NB4 (cell line): Measurements from ENCODE around the gene RABL6.

Experiments used
- POLR2A ChIP-seq: IDR thresholded peaks from 2 replicates; pipeline ENCODE4 v1.6.1; 2011; ENCODE audit warnings: mild to moderate bottlenecking; ENCODE audit not compliant: insufficient read length; ENCODE audit errors: extremely low read depth
- TF ChIP-seq, protein P1 (sequence below): IDR thresholded peaks from one replicate; pipeline ENCODE4 v1.5.1; 2012; ENCODE audit warnings: low read depth, low read length

DNA sequence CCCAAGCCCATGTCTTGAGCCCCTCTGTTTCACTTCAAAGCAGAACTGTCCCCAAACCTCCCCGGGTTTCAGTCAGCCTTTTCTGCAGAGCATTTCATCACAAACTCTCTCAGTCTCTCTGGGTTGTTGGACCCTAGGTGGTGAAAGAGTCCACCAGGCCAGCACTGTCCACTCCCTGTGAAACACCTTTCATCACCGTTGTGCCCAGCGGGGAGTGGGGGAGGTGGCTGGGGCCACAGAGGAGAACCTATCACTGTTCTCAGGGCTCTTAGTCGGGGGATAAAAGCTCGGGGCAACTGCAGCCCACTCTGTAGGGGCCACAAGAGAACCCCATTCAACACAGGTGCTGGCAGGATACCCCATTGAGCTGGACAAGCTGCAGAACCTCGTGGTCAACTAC lies 5.4 kb upstream of the RABL6 start:
- TF ChIP-seq, protein P1, sequence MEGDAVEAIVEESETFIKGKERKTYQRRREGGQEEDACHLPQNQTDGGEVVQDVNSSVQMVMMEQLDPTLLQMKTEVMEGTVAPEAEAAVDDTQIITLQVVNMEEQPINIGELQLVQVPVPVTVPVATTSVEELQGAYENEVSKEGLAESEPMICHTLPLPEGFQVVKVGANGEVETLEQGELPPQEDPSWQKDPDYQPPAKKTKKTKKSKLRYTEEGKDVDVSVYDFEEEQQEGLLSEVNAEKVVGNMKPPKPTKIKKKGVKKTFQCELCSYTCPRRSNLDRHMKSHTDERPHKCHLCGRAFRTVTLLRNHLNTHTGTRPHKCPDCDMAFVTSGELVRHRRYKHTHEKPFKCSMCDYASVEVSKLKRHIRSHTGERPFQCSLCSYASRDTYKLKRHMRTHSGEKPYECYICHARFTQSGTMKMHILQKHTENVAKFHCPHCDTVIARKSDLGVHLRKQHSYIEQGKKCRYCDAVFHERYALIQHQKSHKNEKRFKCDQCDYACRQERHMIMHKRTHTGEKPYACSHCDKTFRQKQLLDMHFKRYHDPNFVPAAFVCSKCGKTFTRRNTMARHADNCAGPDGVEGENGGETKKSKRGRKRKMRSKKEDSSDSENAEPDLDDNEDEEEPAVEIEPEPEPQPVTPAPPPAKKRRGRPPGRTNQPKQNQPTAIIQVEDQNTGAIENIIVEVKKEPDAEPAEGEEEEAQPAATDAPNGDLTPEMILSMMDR, result no peak
- TF ChIP-seq POLR2A, result no peak
